HepG2 (cell line): Measurements from ENCODE around the gene RAC2. TPM values are rescaled to one million over a fixed set of nuclear protein-coding genes. Genes with fewer than 3 reads are reported as not detected.

Experiments used
- ESRRA ChIP-seq: sonication (generic); formaldehyde crosslinking; IDR thresholded peaks from 2 replicates; pipeline ENCODE4 v1.5.1; 2020; ENCODE audit warnings: mild to moderate bottlenecking, low read depth, missing genetic modification reagents
- HOXA3 ChIP-seq: sonication (generic); formaldehyde crosslinking; IDR thresholded peaks from 2 replicates; pipeline ENCODE4 v1.5.0; 2020; ENCODE audit warnings: missing genetic modification reagents
- JUN ChIP-seq: sonication (generic); formaldehyde crosslinking; IDR thresholded peaks from 2 replicates; pipeline ENCODE4 v1.4.0; 2020; ENCODE audit warnings: mild to moderate bottlenecking, missing genetic modification reagents
- MIER2 ChIP-seq: IDR thresholded peaks from 2 replicates; pipeline ENCODE4 v1.6.1; 2016; ENCODE audit warnings: missing biosample characterization, missing genetic modification reagents
- NAIF1 ChIP-seq: sonication (generic); formaldehyde crosslinking; IDR thresholded peaks from 2 replicates; pipeline ENCODE4 v1.5.0; 2020; ENCODE audit warnings: mild to moderate bottlenecking, missing genetic modification reagents, borderline replicate concordance
- PREB ChIP-seq: sonication (generic); formaldehyde crosslinking; IDR thresholded peaks from 2 replicates; pipeline ENCODE4 v1.4.0; 2020; ENCODE audit warnings: missing genetic modification reagents
- SKIL ChIP-seq: sonication (generic); formaldehyde crosslinking; IDR thresholded peaks from 2 replicates; pipeline ENCODE4 v1.8.0; 2022; ENCODE audit warnings: missing genetic modification reagents, mild to moderate bottlenecking, moderate library complexity, borderline replicate concordance
- TBX2 ChIP-seq: sonication (generic); formaldehyde crosslinking; IDR thresholded peaks from 2 replicates; pipeline ENCODE4 v1.5.0; 2020; ENCODE audit warnings: missing genetic modification reagents, mild to moderate bottlenecking, borderline replicate concordance
- ZBTB7B ChIP-seq: sonication (generic); formaldehyde crosslinking; IDR thresholded peaks from 2 replicates; pipeline ENCODE4 v1.4.0; 2020; ENCODE audit warnings: missing genetic modification reagents
- ZFX ChIP-seq: sonication (generic); formaldehyde crosslinking; IDR thresholded peaks from 2 replicates; pipeline ENCODE4 v1.4.0; 2020; ENCODE audit warnings: mild to moderate bottlenecking, low read depth, missing genetic modification reagents, moderate library complexity
- ZKSCAN5 ChIP-seq: sonication (generic); formaldehyde crosslinking; IDR thresholded peaks from 2 replicates; pipeline ENCODE4 v1.5.1; 2020; ENCODE audit warnings: mild to moderate bottlenecking, missing genetic modification reagents
- ZNF124 ChIP-seq: sonication (generic); formaldehyde crosslinking; IDR thresholded peaks from 2 replicates; pipeline ENCODE4 v1.4.0; 2020; ENCODE audit warnings: missing genetic modification reagents
- ZNF503 ChIP-seq: sonication (generic); formaldehyde crosslinking; IDR thresholded peaks from 2 replicates; pipeline ENCODE4 v1.4.0; 2020; ENCODE audit warnings: missing genetic modification reagents
- ZNF557 ChIP-seq: sonication (generic); formaldehyde crosslinking; IDR thresholded peaks from 2 replicates; pipeline ENCODE4 v1.4.0; 2020; ENCODE audit warnings: missing genetic modification reagents
- ZNF615 ChIP-seq: sonication (generic); formaldehyde crosslinking; IDR thresholded peaks from 2 replicates; pipeline ENCODE4 v1.5.0; 2020; ENCODE audit warnings: mild to moderate bottlenecking, missing genetic modification reagents, borderline replicate concordance
- ZNF678 ChIP-seq: sonication (generic); formaldehyde crosslinking; IDR thresholded peaks from 2 replicates; pipeline ENCODE4 v1.4.0; 2020; ENCODE audit warnings: mild to moderate bottlenecking, missing genetic modification reagents
- ZNF780A ChIP-seq: sonication (generic); formaldehyde crosslinking; IDR thresholded peaks from 2 replicates; pipeline ENCODE4 v1.8.0; 2022; ENCODE audit warnings: mild to moderate bottlenecking, missing genetic modification reagents, moderate library complexity
- polyA plus RNA-seq, 8 experiments: library from polyadenylated mRNA; depleted of rRNA in 3 of 8; stranded (reverse) in 7 of 8; unstranded in 1 of 8; fragments of >200 nt; fragmentation: Illumina TruSeq in 4 of 8; extraction: Trizol in 4 of 8; gene quantifications; 2 replicates each; pipeline versions ENCODE4 v1.2.1 to v1.2.3, GENCODE V29; 2011 to 2016; ENCODE audit warnings: low read depth in 4 of 8, missing spikeins in 1 of 8, mixed read lengths in 1 of 8; ENCODE audit not compliant: insufficient read depth in 1 of 8
- total RNA-seq, 5 experiments: library from RNA; depleted of rRNA; stranded (reverse); fragments of >200 nt; fragmentation: Illumina TruSeq; extraction: Trizol; gene quantifications; 2 replicates each; pipeline ENCODE4 v1.2.3, GENCODE V29; 2016; ENCODE audit warnings: low read depth in 1 of 5

RAC2 gene
- total and polyA plus RNA-seq, 2 of the 13 experiments (the other 11 are each of a cell fraction or from before 2014, with no cell fraction given) = 0.73 TPM; not detected in 1

GRCh38 chr22:37197451-37198257, 46.4 kb downstream of the RAC2 start (continued):
- TF ChIP-seq ZNF615 (CRISPR knock-in tag) (no peak), ZKSCAN5 (CRISPR knock-in tag) (no peak), HOXA3 (CRISPR knock-in tag) (no peak), ZFX (CRISPR knock-in tag) (peak; percentile 13; the same call in 1 of the 2 replicates), MIER2 (no peak), SKIL (no peak), ZNF124 (CRISPR knock-in tag) (no peak; the same call in 1 of the 2 replicates), ZNF678 (CRISPR knock-in tag) (no peak), TBX2 (0 out of 2 replicates have a peak, but pooled peaks have one; percentile 11), ZNF503 (CRISPR knock-in tag) (no peak), JUN (0 out of 2 replicates have a peak, but pooled peaks have one; percentile 17), ZBTB7B (CRISPR knock-in tag) (peak; percentile 9; the same call in 1 of the 2 replicates), NAIF1 (CRISPR knock-in tag) (no peak), PREB (no peak), ZNF557 (CRISPR knock-in tag) (no peak), ESRRA (no peak), ZNF780A (CRISPR knock-in tag) (no peak)
